ENCODE measurements around the gene ATXN8OS. TPM values are rescaled to one million over a fixed set of nuclear protein-coding genes. Genes with fewer than 3 reads are reported as not detected.

Gene ATXN8OS
- total and polyA plus RNA-seq, 2 donors (not counting 1 experiment from before 2014, with no cell fraction given): not detected

- H3K4me3 ChIP-seq (ENCODE audit: control extremely low read depth in 1 of 5, extremely low read depth in 1 of 5, insufficient read depth in 1 of 5, low read depth in 2 of 5, low read length in 4 of 5): no peak overlapping the region
- H2AFZ ChIP-seq (ENCODE audit: insufficient read depth, low read depth, low read length, poor library complexity, severe bottlenecking): no peak overlapping the region
- ChIA-PET CTCF (no interaction called here), POLR2A (no interaction called here)
- no peak overlapping the region for H3K4me2 ChIP-seq (replicated peaks; ENCODE audit: low read depth, low read length, poor library complexity, severe bottlenecking)
- no CpG with 5 or more reads among the region's 3 CpGs for WGBS (ENCODE audit: insufficient coverage)
- H3K4me1 ChIP-seq (ENCODE audit: control insufficient read depth in 2 of 2, insufficient read depth in 2 of 2, low read length in 2 of 2): no peaks in the 10 kb centered on the region
- H3K79me2 ChIP-seq (ENCODE audit: control insufficient read depth, insufficient read depth, low read length): no peaks in the 10 kb centered on the region
- DNase-seq: no peak
- Mint-ChIP-seq H3K4me3 (no peak overlapping the region), H3K4me1 (no peaks in the 10 kb centered on the region), H3K27ac (no peak overlapping the region), H3K27me3 (no peaks in the 10 kb centered on the region), H3K9me3 (ENCODE audit: insufficient read depth) (peaks cover 6% of the 10 kb centered on the region)
- no peak overlapping the region for H3K27ac ChIP-seq (ENCODE audit: low read length in 2 of 2)
- H3K9me3 ChIP-seq (ENCODE audit: control extremely low read depth in 1 of 3, control insufficient read depth in 2 of 3, insufficient read depth in 1 of 3, low read length in 2 of 3): peaks cover 0 to 4% (median 0%) of the 10 kb centered on the region in 3 donors
- intact Hi-C loops (cut with micrococcal nuclease): no loop called here
- H4K20me1 ChIP-seq (ENCODE audit: control insufficient read depth, insufficient read depth, low read length, poor library complexity, severe bottlenecking): no peaks in the 10 kb centered on the region
- H3K36me3 ChIP-seq (replicated peaks in 1 of 2; ENCODE audit: control extremely low read depth in 1 of 2, control insufficient read depth in 1 of 2, extremely low read depth in 1 of 2, insufficient read depth in 2 of 2, low read length in 1 of 2): no peaks in the 10 kb centered on the region
- no peak for TF ChIP-seq EZH2 (IDR thresholded peaks at IDR 0.05; ENCODE audit: borderline replicate concordance, insufficient read depth, low read depth, low read length, poor library complexity, severe bottlenecking)
- TF ChIP-seq, protein P1, sequence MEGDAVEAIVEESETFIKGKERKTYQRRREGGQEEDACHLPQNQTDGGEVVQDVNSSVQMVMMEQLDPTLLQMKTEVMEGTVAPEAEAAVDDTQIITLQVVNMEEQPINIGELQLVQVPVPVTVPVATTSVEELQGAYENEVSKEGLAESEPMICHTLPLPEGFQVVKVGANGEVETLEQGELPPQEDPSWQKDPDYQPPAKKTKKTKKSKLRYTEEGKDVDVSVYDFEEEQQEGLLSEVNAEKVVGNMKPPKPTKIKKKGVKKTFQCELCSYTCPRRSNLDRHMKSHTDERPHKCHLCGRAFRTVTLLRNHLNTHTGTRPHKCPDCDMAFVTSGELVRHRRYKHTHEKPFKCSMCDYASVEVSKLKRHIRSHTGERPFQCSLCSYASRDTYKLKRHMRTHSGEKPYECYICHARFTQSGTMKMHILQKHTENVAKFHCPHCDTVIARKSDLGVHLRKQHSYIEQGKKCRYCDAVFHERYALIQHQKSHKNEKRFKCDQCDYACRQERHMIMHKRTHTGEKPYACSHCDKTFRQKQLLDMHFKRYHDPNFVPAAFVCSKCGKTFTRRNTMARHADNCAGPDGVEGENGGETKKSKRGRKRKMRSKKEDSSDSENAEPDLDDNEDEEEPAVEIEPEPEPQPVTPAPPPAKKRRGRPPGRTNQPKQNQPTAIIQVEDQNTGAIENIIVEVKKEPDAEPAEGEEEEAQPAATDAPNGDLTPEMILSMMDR (IDR thresholded peaks at IDR 0.05): no peak
- no peak for ATAC-seq (ENCODE audit: low read depth)
- H3K9ac ChIP-seq (ENCODE audit: low read length): no peak overlapping the region
- H3K27me3 ChIP-seq (replicated peaks in 1 of 4; ENCODE audit: control extremely low read depth in 1 of 4, control insufficient read depth in 3 of 4, insufficient read depth in 4 of 4, low read length in 3 of 4): no peaks in the 10 kb centered on the region
Measured at GRCh38 chr13:70171151-70171550, 63.5 kb downstream of the ATXN8OS start.

GRCh38 chr13:70172946-70173597 lies 65.4 kb downstream of the ATXN8OS start:
- Mint-ChIP-seq H3K27ac (no peak overlapping the region), H3K4me1 (no peaks in the 10 kb centered on the region), H3K27me3 (no peaks in the 10 kb centered on the region), H3K4me3 (no peak overlapping the region), H3K9me3 (ENCODE audit: insufficient read depth) (peaks cover 8% of the 10 kb centered on the region)
- H3K4me1 ChIP-seq (ENCODE audit: control insufficient read depth in 2 of 2, insufficient read depth in 2 of 2, low read length in 2 of 2): no peaks in the 10 kb centered on the region
- POLR2A ChIA-PET: no interaction called here
- CTCF ChIA-PET: no interaction called here
- no peaks in the 10 kb centered on the region for H4K20me1 ChIP-seq (ENCODE audit: control insufficient read depth, insufficient read depth, low read length, poor library complexity, severe bottlenecking)
- no CpG with 5 or more reads among the region's 1 CpG for WGBS (ENCODE audit: insufficient coverage)
- H3K27ac ChIP-seq (ENCODE audit: low read length in 2 of 2): no peak overlapping the region
- no peak overlapping the region for H3K4me2 ChIP-seq (replicated peaks; ENCODE audit: low read depth, low read length, poor library complexity, severe bottlenecking)
- H3K36me3 ChIP-seq (replicated peaks in 1 of 2; ENCODE audit: control extremely low read depth in 1 of 2, control insufficient read depth in 1 of 2, extremely low read depth in 1 of 2, insufficient read depth in 2 of 2, low read length in 1 of 2): no peaks in the 10 kb centered on the region
- intact Hi-C loops (cut with micrococcal nuclease): no loop called here
- H3K9me3 ChIP-seq (ENCODE audit: control extremely low read depth in 1 of 3, control insufficient read depth in 2 of 3, insufficient read depth in 1 of 3, low read length in 2 of 3): no peaks in the 10 kb centered on the region
- no peak for DNase-seq
- H3K27me3 ChIP-seq (replicated peaks in 1 of 4; ENCODE audit: control extremely low read depth in 1 of 4, control insufficient read depth in 3 of 4, insufficient read depth in 4 of 4, low read length in 3 of 4): no peaks in the 10 kb centered on the region
- no peak overlapping the region for H2AFZ ChIP-seq (ENCODE audit: insufficient read depth, low read depth, low read length, poor library complexity, severe bottlenecking)
- no peaks in the 10 kb centered on the region for H3K79me2 ChIP-seq (ENCODE audit: control insufficient read depth, insufficient read depth, low read length)
- H3K4me3 ChIP-seq (ENCODE audit: control extremely low read depth in 1 of 5, extremely low read depth in 1 of 5, insufficient read depth in 1 of 5, low read depth in 2 of 5, low read length in 4 of 5): no peak overlapping the region
- H3K9ac ChIP-seq (ENCODE audit: low read length): no peak overlapping the region
- no peak for ATAC-seq (ENCODE audit: low read depth)
- TF ChIP-seq, protein P1 (IDR thresholded peaks at IDR 0.05): no peak

All from B cell (primary cell).